Neural cell (in vitro differentiated cells): ENCODE measurements around the gene ARHGEF4. TPM values are rescaled to one million over a fixed set of nuclear protein-coding genes. Genes with fewer than 3 reads are reported as not detected.
"Not testable (repeated sequence)": the region's sequence is repeated elsewhere in the genome, so short reads cannot be mapped to it uniquely, and the experiment has no call there.

Source experiments
- H2AFZ ChIP-seq: fragments of 200-600, 300-800 bp; sonication (generic), shearing (Covaris generic); 2 replicates; pipeline ENCODE4 v1.6.0; 2014; ENCODE audit warnings: low read depth, mild to moderate bottlenecking, antibody characterized with exemption, low read length, moderate library complexity
- H3F3A ChIP-seq: fragments of 200-600 bp; shearing (Covaris generic); 2 replicates; pipeline ENCODE4 v1.6.1; 2016; ENCODE audit warnings: mild to moderate bottlenecking, moderate library complexity, mixed read lengths, antibody characterized with exemption, low read length; ENCODE audit not compliant: insufficient read depth, poor library complexity, severe bottlenecking
- H3K27ac ChIP-seq: fragments of 200-600, 300-800 bp; sonication (generic), shearing (Covaris generic); 2 replicates; pipeline ENCODE4 v1.5.1; 2014; ENCODE audit warnings: mild to moderate bottlenecking, low read length, moderate library complexity
- H3K27me3 ChIP-seq: fragments of 300-800, 200-600 bp; sonication (generic), shearing (Covaris generic); 2 replicates; pipeline ENCODE4 v1.6.0; 2014; ENCODE audit warnings: mild to moderate bottlenecking, low read depth, low read length, moderate library complexity; ENCODE audit not compliant: insufficient read depth
- H3K36me3 ChIP-seq: fragments of 300-800, 200-600 bp; sonication (generic), shearing (Covaris generic); 2 replicates; pipeline ENCODE4 v1.5.1; 2014; ENCODE audit warnings: mild to moderate bottlenecking, antibody characterized with exemption, low read length, moderate library complexity; ENCODE audit not compliant: insufficient read depth
- H3K4me2 ChIP-seq: fragments of 300-800, 200-600 bp; sonication (generic), shearing (Covaris generic); 2 replicates; pipeline ENCODE4 v1.6.0; 2014; ENCODE audit warnings: mild to moderate bottlenecking, low read length
- H3K4me3 ChIP-seq: fragments of 300-800, 200-600 bp; sonication (generic), shearing (Covaris generic); 2 replicates; pipeline ENCODE4 v1.5.1; 2014; ENCODE audit warnings: mild to moderate bottlenecking, low read length, moderate library complexity
- H3K79me2 ChIP-seq: fragments of 200-600 bp; shearing (Covaris generic); replicated peaks from 2 replicates; pipeline ENCODE4 v1.6.0; 2014; ENCODE audit warnings: mild to moderate bottlenecking, low read length, moderate library complexity; ENCODE audit not compliant: insufficient read depth
- H3K9ac ChIP-seq: fragments of 300-800, 200-600 bp; sonication (generic), shearing (Covaris generic); 2 replicates; pipeline ENCODE4 v1.6.1; 2016; ENCODE audit warnings: mild to moderate bottlenecking, low read length, mixed read lengths
- H3K9me2 ChIP-seq: fragments of 200-600 bp; shearing (Covaris generic); 2 replicates; pipeline ENCODE4 v1.6.1; 2016; ENCODE audit warnings: mild to moderate bottlenecking, low read length, mixed read lengths; ENCODE audit not compliant: insufficient read depth
- H3K9me3 ChIP-seq: fragments of 200-600, 300-800 bp; sonication (generic), shearing (Covaris generic); 2 replicates; pipeline ENCODE4 v1.6.1; 2016; ENCODE audit warnings: mild to moderate bottlenecking, mixed run types, low read length, moderate library complexity, mixed read lengths
- H4K20me1 ChIP-seq: fragments of 200-600 bp; shearing (Covaris generic); 2 replicates; pipeline ENCODE4 v1.6.1; 2016; ENCODE audit warnings: mild to moderate bottlenecking, mixed run types; ENCODE audit not compliant: insufficient read depth
- EP300 ChIP-seq: fragments of 450-650 bp; conservative IDR thresholded peaks from 2 replicates; pipeline ENCODE4 v1.6.1; 2014; ENCODE audit warnings: antibody characterized with exemption, mild to moderate bottlenecking, moderate library complexity; ENCODE audit not compliant: poor library complexity, severe bottlenecking
- EZH2 ChIP-seq: fragments of 200-600, 300-800 bp; shearing (Covaris generic), sonication (generic); IDR thresholded peaks from 2 replicates; pipeline ENCODE4 v1.6.1; 2014; ENCODE audit warnings: antibody characterized with exemption, low read length, borderline replicate concordance, mild to moderate bottlenecking; ENCODE audit not compliant: insufficient read depth, poor library complexity, severe bottlenecking
- MXI1 ChIP-seq: fragments of 450-650 bp; conservative IDR thresholded peaks from 2 replicates; pipeline ENCODE4 v1.6.1; 2014; ENCODE audit warnings: antibody characterized with exemption, mild to moderate bottlenecking; ENCODE audit not compliant: poor library complexity, severe bottlenecking
- POLR2AphosphoS5 ChIP-seq: IDR thresholded peaks from 2 replicates; pipeline ENCODE4 v1.6.1; 2012
- RAD21 ChIP-seq: fragments of 450-650 bp; conservative IDR thresholded peaks from 2 replicates; pipeline ENCODE4 v1.6.1; 2014; ENCODE audit warnings: antibody characterized with exemption, mild to moderate bottlenecking, moderate library complexity
- SMC3 ChIP-seq: fragments of 450-650 bp; conservative IDR thresholded peaks from 2 replicates; pipeline ENCODE4 v1.6.1; 2014; ENCODE audit warnings: antibody characterized with exemption, mild to moderate bottlenecking, moderate library complexity; ENCODE audit not compliant: poor library complexity
- TAF1 ChIP-seq: IDR thresholded peaks from 2 replicates; pipeline ENCODE4 v1.6.1; 2012; ENCODE audit warnings: low read depth
- polyA plus RNA-seq: library from polyadenylated mRNA; depleted of rRNA; stranded (reverse); fragments of >200 nt; gene quantifications from 2 replicates; pipeline ENCODE4 v1.2.3, GENCODE V29; 2014
- TF ChIP-seq, protein P1 (sequence below): fragments of 450-650 bp; IDR thresholded peaks from 2 replicates; pipeline ENCODE4 v1.5.1; 2014; ENCODE audit warnings: antibody characterized with exemption, mild to moderate bottlenecking, moderate library complexity; ENCODE audit not compliant: poor library complexity, severe bottlenecking
- TF ChIP-seq, protein P2 (sequence below): IDR thresholded peaks from 2 replicates; pipeline ENCODE4 v1.6.1; 2012; ENCODE audit warnings: borderline replicate concordance

The ARHGEF4 gene
- polyA plus RNA-seq, 1 donor from 2014 or later = 45.9 TPM

- Histone ChIP-seq H2AFZ (no peak overlapping the region), H3K4me3 (no peak overlapping the region), H3K36me3 (no peaks in the 10 kb centered on the region)
Measured at GRCh38 chr2:130899306-130899705, 62.6 kb downstream of the ARHGEF4 start.

GRCh38 chr2:130901061-130901460 lies 64.3 kb downstream of the ARHGEF4 start:
- Histone ChIP-seq H3K27ac (no peak overlapping the region), H3K79me2 (no peaks in the 10 kb centered on the region), H3K9me3 (peaks cover 2% of the 10 kb centered on the region), H3K27me3 (no peaks in the 10 kb centered on the region), H2AFZ (no peak overlapping the region), H3F3A (no peaks in the 10 kb centered on the region), H3K4me2 (no peak overlapping the region), H3K9ac (no peak overlapping the region), H3K36me3 (no peaks in the 10 kb centered on the region), H3K4me3 (no peak overlapping the region), H4K20me1 (no peaks in the 10 kb centered on the region), H3K9me2 (no peaks in the 10 kb centered on the region)
- TF ChIP-seq EP300 (no peak), EZH2 (no peak), TAF1 (no peak), MXI1 (no peak), SMC3 (no peak), RAD21 (no peak), POLR2AphosphoS5 (no peak)
- TF ChIP-seq, protein P1, sequence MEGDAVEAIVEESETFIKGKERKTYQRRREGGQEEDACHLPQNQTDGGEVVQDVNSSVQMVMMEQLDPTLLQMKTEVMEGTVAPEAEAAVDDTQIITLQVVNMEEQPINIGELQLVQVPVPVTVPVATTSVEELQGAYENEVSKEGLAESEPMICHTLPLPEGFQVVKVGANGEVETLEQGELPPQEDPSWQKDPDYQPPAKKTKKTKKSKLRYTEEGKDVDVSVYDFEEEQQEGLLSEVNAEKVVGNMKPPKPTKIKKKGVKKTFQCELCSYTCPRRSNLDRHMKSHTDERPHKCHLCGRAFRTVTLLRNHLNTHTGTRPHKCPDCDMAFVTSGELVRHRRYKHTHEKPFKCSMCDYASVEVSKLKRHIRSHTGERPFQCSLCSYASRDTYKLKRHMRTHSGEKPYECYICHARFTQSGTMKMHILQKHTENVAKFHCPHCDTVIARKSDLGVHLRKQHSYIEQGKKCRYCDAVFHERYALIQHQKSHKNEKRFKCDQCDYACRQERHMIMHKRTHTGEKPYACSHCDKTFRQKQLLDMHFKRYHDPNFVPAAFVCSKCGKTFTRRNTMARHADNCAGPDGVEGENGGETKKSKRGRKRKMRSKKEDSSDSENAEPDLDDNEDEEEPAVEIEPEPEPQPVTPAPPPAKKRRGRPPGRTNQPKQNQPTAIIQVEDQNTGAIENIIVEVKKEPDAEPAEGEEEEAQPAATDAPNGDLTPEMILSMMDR = no peak
- TF ChIP-seq, protein P2, sequence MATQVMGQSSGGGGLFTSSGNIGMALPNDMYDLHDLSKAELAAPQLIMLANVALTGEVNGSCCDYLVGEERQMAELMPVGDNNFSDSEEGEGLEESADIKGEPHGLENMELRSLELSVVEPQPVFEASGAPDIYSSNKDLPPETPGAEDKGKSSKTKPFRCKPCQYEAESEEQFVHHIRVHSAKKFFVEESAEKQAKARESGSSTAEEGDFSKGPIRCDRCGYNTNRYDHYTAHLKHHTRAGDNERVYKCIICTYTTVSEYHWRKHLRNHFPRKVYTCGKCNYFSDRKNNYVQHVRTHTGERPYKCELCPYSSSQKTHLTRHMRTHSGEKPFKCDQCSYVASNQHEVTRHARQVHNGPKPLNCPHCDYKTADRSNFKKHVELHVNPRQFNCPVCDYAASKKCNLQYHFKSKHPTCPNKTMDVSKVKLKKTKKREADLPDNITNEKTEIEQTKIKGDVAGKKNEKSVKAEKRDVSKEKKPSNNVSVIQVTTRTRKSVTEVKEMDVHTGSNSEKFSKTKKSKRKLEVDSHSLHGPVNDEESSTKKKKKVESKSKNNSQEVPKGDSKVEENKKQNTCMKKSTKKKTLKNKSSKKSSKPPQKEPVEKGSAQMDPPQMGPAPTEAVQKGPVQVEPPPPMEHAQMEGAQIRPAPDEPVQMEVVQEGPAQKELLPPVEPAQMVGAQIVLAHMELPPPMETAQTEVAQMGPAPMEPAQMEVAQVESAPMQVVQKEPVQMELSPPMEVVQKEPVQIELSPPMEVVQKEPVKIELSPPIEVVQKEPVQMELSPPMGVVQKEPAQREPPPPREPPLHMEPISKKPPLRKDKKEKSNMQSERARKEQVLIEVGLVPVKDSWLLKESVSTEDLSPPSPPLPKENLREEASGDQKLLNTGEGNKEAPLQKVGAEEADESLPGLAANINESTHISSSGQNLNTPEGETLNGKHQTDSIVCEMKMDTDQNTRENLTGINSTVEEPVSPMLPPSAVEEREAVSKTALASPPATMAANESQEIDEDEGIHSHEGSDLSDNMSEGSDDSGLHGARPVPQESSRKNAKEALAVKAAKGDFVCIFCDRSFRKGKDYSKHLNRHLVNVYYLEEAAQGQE = no peak

More at GRCh38 chr2:130899306-130899705, 62.6 kb downstream of the ARHGEF4 start:
- Histone ChIP-seq H3K27ac (no peak overlapping the region), H4K20me1 (no peaks in the 10 kb centered on the region), H3K79me2 (no peaks in the 10 kb centered on the region), H3K4me2 (no peak overlapping the region), H3K9me2 (no peaks in the 10 kb centered on the region), H3K9me3 (no peaks in the 10 kb centered on the region), H3K27me3 (no peaks in the 10 kb centered on the region), H3F3A (no peaks in the 10 kb centered on the region), H3K9ac (no peak overlapping the region)
- TF ChIP-seq POLR2AphosphoS5 (no peak), EP300 (no peak), SMC3 (no peak), TAF1 (no peak), RAD21 (no peak), MXI1 (no peak), EZH2 (no peak)
- TF ChIP-seq, protein P2 = no peak
- TF ChIP-seq, protein P1 = no peak

- not testable (repeated sequence) for H3K9ac ChIP-seq, H3F3A ChIP-seq, H3K9me2 ChIP-seq, H3K36me3 ChIP-seq, H3K79me2 ChIP-seq, H3K27me3 ChIP-seq, H3K27ac ChIP-seq, H4K20me1 ChIP-seq, H3K9me3 ChIP-seq, H2AFZ ChIP-seq, H3K4me2 ChIP-seq, H3K4me3 ChIP-seq
Measured at GRCh38 chr2:130901626-130902025, 64.9 kb downstream of the ARHGEF4 start.
